Hematopoietic multipotent progenitor cell treated with erythropoietin and hydrocortisone succinate and interleukin-3 and kit ligand, for 4 days (in vitro differentiated cells): Measurements from ENCODE around the gene MVP.
A peak's percentile ranks its signal among the peaks of the same experiment; 100 is the strongest.
"Not testable (repeated sequence)": the region's sequence is repeated elsewhere in the genome, so short reads cannot be mapped to it uniquely, and the experiment has no call there.

Experiments
- DNase-seq: peaks from one replicate; pipeline ENCODE4 v3.0.0-alpha.2; 2015

The MVP gene

DNA sequence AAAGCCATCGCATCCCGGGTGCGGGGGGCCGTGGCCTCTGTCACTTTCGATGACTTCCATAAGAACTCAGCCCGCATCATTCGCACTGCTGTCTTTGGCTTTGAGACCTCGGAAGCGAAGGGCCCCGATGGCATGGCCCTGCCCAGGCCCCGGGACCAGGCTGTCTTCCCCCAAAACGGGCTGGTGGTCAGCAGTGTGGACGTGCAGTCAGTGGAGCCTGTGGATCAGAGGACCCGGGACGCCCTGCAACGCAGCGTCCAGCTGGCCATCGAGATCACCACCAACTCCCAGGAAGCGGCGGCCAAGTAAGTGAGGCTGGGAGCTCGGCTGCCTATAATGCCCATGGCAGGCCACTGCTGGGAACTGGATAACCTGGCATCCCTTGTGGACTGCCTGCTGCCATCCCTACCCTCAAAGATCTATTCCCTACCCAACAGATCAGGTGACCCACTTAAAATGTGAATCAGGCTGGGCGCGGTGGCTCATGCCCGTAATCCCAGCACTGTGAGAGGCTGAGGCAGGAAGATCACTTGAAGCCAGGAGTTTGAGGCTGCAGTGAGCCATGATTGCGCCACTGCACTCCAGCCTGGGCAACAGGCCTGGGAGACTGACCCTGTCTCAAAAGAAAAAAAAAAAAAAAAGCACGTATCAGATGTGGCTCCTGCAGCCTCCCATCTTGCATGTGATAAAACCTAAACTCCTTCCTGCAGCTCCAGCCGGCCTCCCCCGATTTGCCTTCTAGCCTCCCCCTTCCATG, 24.5 kb downstream of the MVP start:
- DNase-seq = no peak

DNA sequence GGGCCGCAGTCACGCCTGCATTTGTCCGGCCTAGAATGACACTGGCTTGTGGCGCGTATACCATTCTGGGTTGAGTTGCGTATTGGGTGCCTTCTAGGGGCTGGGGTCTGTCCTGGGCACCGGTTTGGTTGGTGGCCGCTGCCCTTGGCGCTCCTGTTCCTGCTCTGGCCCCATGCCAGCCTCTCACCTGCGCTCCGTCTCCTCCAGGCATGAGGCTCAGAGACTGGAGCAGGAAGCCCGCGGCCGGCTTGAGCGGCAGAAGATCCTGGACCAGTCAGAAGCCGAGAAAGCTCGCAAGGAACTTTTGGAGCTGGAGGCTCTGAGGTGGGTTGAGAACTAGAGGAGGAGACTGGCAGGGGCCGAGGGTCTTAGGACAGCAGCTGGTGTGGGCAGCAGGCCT, 25.4 kb downstream of the MVP start:
- DNase-seq = no peak

DNA sequence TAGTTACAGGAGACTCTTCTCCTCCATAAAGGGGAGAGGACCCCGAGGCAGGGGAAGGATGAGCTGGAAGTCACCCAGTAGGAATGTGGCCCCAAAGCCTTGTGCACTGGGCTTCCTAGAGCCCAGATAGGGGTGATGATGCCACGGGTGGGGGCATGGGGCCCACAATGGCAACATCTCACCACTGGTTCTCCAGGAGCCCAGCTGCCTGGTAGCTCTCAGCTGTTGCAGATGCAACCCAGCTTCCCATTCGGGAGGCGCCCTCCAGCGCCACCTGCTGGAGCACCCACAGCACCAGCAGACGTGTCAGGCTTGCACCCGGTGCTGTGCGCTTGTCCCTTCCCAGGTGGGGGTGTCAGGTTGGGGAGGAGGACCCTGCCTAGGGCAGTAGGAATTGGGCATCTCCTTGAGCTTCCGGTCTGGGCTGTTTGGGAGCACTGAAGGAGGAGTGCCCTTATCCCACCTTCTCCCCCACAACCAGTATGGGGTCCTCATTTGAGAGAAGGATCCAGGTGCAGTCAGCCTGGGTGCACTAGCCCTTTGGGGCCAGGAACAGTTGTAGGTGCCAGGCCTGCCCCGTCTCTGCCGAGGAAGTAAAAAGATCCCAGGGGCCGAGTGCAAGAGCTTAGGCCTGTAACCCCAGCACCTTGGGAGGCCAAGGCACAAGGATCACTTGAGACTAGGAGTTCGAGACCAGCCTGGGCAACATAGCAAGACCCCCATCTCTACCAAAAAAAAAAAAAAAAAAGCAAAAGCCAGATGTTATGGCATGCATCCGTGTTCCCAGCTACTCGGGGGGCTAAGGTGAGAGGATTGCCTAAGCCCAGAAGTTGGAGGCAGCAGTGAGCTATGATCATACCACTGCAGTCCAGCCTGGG, 28.4 kb downstream of the MVP start:
- peak; percentile 84 for DNase-seq

DNA sequence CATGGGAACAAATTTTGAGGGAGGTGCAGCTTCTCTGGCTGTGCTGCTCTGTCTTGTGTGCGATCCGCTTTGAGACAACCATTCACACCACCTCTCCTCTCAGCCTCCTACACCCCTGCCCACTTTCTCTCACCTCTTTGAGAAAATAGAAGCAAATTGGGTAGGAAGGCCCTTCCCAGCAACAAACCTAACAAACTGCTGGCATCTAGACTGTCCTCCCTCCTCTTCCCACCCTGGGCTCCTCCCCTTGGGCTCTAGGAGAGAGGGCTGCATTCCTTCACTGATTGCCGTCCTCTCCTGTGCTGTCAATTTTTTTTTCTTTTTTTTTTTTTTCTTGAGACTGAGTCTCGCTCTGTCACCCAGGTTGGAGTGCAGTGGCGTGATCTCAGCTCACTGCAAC, 29.2 kb downstream of the MVP start:
- DNase-seq = no peak

DNA sequence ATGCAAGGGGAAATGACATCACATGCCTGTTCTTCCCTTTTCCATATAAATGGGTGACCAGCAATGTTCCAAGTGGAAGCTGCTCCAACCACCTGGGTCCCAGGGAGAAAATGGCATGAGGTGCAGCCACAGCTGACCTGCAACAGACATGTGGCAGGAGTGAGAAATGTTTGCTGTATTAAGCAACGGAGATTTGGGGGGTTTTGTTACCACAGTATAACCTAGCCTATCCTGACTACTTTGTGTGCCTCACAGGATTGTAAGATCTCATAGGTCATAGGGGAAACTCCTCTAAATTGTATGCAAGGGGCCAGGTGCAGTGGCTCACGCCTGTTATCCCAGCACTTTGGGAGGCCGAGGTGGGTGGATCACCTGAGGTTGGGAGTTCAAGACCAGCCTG, 30.7 kb downstream of the MVP start:
- no peak for DNase-seq

DNA sequence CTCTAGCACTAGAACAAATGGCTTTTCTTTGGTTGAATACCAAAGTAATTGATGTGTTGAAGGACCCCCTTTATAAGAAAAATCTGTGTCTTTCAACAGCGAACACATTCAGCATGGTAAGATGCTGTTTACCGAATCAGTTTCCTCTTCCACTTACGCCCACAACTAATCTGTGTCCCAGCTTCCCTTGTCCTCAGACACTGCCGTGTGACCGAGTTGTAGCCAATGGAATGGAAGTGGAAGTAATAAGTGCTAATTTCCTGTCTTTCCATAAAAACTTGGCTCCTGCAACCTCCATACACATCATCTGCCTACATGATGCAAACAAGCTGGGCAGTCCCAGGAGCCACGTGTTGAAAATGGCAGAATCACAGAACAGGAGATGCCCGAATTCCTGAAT, 32.4 kb downstream of the MVP start:
- DNase-seq = no peak

DNA sequence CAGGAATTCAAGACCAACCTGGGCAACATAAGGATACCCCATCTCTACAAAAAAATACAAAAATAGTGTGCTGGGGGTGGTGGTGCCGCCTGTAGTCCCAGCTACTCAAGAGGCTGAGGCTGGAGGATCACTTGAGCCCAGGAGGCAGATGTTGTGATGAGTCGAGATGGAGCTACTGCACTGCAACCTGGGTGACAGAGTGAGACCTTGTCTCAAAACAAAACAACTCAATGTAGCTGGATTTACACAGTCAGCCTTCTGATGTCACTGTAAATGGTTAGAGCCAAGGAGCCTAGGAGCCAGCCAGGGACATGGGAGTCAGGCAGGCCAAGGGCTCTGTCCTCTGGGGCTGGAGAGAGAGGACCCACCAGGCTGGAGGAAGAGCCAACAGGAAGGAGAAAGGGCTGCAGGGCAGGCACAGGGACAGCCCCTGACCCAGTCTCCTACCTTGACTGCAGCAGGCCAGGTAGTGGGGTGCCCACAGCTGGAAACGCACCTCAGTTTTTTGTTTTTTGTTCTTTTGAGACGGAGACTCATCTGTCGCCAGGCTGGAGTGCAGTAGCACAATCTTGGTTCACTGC, 34.3 kb downstream of the MVP start:
- DNase-seq = no peak

DNA sequence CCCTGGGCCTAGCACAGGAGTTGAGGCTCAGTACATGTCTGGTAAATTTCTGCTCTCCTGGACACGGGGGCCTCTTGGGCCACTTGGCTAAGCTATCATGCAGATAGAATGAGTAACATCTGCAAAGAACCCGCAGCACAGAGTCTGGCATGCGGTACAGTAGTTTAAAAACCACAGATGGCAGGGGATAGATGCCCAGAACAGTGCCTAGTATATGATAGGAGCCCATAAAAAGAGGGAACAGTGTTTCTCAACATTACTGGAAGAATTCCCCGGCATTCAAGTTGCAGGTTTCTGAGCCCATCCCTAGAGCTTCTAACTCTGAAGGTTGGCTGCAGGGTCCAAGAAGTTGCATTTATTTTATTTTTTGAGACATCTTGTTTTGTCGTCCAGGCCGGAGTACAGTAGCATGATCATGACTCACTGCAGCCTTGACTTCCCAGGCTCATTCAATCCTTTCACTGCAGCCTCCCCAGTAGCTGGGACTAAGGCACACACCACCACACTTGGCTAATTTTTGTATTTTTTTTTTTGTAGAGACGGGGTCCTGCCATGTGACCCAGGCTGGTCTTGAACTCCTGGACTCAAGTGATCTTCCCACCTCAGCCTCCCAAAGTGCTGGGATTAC, 37.0 kb downstream of the MVP start:
- DNase-seq = peak; percentile 17

DNA sequence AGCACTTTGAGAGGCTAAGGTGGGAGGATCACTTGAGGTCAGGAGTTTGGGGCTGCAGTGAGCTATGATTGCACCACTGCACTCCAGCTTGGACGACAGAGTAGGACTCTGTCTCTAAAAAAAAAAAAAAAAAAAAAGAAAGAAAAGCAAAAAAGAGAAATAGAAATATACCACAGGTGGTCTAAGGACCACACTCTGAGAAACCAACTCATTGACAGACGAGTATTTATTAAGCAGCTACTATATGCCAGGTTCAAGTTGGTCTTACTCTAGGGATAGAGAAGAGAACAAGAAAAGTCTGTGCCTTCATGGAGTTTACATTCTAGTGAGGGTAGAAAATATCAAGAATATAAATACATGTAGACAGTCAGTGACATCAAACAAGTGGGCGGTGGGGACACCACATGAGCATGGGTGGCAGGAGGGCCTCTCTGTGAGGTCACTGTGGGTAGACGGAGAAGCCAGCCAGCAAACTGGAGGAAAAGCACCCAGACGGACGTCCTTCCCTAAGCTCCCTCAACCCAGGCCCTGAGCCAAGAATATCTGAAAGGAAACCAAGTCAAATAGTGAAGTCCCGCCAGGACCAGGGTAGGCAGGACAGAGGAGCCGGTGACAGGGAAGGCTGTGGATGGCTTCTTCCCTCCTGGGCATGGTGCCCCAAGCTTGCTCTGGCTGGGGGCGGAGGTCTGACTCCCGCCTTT, 38.0 kb downstream of the MVP start:
- no peak for DNase-seq

DNA sequence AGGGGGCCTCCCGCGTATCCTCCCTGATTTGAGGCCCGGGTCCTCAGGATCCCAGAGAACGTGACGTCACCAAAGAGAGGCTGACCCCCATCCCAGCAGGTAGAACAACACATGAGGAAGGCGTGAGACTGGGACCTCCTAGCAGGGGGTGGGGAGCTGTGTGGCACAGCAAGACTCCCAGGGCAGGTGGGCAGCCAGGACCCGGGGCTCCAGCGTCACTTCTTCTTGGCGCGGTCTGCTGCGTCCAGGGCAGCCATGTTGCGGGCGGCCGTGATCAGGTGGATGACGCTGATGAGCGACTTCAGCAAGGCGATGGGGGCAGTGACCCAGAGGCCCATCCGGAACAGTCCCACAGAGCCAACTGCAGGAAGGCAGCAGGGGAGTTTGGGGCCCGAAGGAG, 38.7 kb downstream of the MVP start:
- no peak for DNase-seq

DNA sequence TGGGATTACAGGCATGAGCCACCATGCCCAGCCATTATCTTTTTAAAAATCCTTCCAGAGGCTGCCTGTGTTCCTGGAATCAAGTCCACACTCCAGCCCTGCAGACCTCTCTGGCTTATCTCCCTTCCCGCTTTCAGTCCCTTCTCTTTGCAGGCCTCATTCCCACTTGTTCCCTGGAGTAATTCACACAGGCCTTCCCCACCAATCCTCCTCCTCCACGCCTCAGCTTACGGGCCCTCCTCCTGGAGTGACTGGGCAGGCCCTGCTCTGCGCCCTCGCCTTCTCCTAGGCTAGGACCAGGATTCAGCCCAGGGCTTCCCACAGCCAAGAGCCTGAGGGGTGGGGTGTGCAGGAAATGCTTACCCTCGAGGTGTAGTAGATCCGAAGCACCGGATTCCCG, 40.0 kb downstream of the MVP start:
- no peak for DNase-seq

DNA sequence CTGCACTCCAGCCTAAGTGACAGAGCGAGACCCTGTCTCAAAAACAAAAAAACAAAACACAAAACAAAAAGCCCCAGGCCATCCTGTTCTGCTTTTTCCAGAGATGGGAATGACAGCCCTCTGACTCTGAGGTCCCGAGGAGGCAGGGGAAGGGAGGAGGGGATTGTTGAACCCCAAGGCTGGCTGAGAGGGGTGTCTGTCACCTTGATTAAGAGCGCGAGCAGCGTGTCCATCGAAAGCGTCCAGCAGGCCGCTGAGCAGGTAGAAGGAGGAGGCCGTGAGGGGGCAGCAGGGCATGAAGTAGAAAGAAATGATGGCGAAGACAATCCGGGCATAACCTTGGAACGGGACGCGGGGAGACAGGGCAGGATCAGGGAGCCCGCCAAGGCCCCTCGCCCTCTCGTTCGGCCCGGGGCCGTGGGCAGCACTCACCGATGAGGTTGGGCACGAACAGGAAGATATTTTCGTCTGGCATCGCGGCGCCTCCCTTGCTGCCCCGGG, 42.2 kb downstream of the MVP start:
- DNase-seq = peak; percentile 44

DNA sequence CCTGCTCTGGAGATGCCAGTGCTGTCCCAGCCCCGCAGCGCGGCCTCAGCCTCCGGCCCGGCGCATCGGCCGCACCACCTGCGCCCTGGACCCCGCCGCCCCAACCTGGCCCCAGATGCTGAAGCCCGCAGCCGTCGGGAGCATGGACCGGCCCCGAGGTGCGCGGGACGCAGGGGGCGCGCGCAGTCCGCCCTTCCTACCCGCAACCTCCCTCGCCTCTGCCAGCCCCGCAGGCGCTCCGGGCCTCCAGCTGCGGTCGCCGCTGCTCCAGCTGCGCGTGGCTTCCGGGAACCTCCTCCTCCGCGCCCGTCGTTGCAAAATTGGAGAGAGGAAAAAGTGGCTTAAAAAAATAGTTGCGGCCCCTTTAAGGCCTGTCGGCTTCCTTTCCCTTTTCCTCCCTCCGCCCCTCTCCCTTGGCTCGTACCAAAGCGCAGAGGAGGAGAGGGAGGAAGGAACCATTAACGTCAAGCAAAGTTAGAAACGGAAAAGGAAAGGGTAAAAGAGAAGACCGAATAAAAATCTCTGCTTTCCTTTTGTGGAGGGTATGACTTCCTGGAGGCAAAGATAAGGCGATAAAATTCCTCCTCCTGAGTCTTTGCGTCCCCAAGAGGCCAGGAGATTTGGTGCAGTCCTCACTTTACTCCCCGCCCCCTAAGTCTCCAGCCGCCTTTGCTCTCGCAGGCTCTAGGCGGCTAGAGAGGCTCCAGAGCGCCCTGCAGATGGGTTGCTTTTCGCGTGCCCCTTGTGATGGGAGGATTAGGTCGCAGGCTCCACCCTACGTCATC, 42.8 kb downstream of the MVP start, which contains the start of gene CDIPT:
CDIPT (minus strand) TSS at position 343 of the 785 bp plus-strand sequence. CDS start 369 bp downstream, outside the sequence.
- DNase-seq = peak; percentile 99

DNA sequence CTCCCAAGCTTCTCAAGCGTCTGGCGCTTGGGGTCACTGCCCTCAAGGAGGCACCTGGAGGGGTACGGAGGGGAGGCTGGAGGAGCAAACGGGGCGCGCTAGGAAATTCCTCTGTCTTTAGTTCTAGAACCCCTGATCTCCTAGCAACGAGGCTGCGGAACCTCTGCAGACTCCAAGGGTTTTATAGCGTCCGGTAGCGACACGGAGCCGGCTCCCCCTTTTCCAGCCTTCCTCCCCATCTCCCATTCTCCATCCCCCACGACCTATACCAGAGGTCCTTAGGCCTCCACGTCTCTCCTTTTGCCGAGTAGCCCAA, 43.4 kb downstream of the MVP start:
- no peak for DNase-seq

DNA sequence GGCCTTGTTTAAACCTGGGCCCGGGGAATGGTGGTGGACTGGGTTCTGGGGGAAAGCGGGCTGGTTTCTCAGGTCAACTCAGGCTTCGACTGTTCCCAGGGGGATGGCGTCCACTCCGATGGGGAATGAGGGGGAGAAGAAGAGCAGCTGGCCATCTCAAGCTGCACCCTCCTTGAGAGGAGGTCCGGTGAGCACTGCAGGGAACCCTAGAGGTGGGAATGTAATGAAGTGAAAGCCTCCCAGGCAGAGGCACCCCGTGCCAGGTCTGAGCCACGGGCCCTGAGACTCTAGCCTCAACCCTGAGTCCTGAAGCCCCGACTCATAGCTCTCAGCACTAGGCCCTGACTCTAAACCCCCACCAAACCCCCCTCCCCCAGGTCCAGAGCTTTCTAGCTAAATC, 43.9 kb downstream of the MVP start:
- no peak for DNase-seq

DNA sequence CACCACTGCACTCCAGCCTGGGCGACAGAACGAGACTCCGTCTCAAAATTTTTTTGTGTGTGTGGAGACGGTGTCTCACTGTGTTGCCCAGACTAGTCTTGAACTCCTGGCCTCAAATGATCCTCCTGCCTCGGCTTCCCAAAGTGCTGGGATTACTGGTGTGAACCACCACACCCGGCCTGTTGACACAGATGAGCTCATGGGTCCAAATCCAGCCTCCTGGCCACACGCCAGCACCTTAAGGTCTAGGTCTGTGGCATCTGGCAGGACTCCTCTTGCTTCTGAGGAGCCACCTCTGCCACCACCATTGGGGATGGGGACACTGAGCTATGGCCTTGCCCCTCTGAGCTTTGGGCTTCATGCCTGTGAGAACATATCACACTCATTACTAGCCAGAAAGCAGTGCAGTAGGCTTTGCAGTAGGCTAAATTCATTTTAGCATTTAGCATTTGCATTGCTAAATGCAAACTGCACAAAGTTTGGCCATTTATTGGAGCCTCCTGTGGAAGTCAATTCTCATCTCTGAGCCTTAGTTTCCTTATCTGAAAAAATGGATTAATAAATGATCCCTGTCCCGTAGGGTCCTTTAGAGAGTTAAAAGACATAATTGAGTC, 48.2 kb downstream of the MVP start:
- DNase-seq = peak; percentile 33

DNA sequence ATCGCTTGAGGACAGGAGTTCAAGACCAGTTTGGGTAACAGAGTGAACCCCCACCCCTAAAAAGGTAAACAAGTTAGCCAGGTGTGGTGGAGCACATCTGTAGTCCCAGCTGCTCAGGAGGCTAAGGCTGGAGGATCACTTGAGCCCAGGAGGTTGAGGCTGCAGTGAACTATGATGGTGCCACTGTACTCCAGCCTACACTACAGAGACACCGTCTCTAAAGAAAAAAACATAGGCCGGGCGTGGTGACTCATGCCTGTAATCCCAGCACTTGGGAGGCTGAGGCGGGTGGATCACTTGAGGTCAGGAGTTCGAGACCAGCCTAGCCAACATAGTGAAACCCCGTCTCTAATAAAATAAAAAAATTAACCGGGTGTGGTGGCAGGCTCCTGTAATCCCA, 48.8 kb downstream of the MVP start:
- not testable (repeated sequence) for DNase-seq

DNA sequence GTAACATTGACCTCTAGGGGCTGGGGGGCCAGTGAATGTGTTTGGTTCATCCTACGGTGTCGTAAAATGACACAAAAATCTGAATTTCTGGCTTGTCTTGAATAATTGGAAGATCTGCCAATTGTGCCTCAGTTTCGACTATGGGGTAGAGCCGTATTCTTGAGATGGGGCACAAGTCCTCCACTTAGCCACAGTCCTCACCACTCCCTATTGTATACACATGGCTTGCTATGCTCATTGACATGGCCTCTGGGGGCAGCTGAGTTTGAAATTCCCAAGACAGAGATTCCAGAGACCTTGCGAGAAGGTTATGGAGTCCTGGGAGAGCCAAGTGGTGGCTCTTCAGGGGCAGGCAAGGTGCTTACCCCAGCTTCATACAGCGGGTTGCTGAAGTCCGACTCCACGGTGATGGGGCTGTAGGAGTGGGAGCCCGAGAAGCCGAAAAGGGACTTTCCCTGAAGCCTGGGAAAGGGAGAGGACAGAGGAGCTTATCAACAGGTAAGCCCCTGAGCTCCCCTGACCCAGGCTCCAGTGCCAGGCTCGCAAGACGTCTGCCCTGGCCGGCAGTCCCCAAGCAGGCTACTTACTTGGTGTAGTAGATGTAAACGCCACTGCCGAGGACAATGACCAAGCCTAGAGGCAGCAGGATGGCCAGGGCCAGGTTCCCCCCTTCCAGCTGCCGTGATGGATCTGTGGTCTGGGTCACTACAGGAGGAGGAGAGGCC, 51.7 kb downstream of the MVP start:
- DNase-seq = no peak

DNA sequence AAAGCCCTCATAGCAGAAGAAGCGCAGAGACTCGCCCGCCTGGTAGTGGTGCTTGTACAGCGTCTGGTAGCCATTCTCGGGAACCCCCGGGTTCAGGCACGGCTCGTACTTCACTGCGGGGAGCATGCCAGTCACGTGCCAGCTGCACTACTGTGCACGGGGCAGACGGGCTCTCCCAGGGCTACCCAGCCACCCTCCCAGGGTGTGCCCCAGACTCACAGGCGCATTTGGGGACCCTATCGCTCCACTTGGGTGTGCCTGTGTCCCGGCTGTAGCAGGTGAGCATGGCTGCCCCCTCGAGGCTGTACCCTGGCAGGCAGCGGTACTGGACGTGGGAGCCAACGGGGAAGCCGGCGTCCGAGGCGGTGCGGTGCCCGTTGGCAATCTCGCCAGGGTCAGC, 53.1 kb downstream of the MVP start:
- no peak for DNase-seq

DNA sequence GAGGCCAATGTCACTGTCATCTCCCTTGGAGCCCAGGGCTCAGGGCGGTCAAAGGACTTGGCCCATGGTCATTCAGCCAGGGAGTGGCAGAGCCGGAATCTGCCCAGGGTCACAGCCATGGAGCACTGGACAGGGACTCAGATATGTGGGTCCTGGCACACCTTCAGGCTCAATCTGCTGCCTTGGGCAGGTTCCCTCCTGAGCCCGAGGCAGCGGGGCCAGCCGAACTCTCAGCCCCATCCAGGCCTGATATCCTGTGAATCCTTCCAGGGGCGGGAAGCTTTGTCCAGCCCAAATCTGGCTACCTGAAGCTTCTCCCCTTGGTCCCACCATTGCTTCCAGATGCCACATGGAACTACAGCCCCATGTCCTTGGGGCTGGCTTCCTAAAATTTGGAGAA, 54.9 kb downstream of the MVP start:
- DNase-seq = no peak

DNA sequence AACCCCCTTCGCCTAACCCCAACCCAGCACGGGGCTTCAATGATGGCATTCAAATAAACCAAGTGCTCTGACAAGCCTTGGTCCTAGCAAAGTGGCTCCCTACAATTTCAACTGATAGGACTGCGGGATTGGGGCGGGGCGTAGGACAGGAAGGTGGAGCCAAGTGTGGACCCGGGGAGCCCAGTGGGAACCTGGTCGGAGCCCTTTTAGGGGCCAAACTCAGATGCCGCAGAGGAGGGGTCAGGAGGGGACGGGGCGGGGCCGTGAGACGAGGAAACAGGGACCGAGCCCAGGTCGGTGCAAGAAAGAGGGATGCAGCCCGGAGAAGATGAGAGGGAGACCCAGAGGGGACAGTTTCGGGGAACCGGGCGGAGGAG, 55.9 kb downstream of the MVP start:
- DNase-seq = peak; percentile 24
